WTC11 (cell line): ENCODE data around the gene ZNF248.

ENCODE experiments used
- CDX4 ChIP-seq: fragments of 250-450 bp; sonication (Bioruptor Pico); IDR thresholded peaks from 2 replicates; pipeline ENCODE4 v1.9.0; 2021; ENCODE audit warnings: moderate library complexity, mild to moderate bottlenecking, inconsistent platforms, borderline replicate concordance
- CREM ChIP-seq: sonication (generic); formaldehyde crosslinking; IDR thresholded peaks from 2 replicates; pipeline ENCODE4 v1.8.1; 2022; ENCODE audit warnings: mild to moderate bottlenecking, missing genetic modification reagents, moderate library complexity
- CTCF ChIP-seq: fragments of 200-600 bp; IDR thresholded peaks from 2 replicates; pipeline ENCODE4 v1.8.0; 2022; ENCODE audit warnings: antibody characterized with exemption
- JUN ChIP-seq: sonication (generic); formaldehyde crosslinking; IDR thresholded peaks from 2 replicates; pipeline ENCODE4 v1.8.0; 2023; ENCODE audit warnings: mild to moderate bottlenecking, missing genetic modification reagents
- NFYB ChIP-seq: sonication (generic); formaldehyde crosslinking; conservative IDR thresholded peaks from 2 replicates; pipeline ENCODE4 v1.8.0; 2022; ENCODE audit warnings: low read depth, missing genetic modification reagents
- TEAD4 ChIP-seq: sonication (generic); formaldehyde crosslinking; IDR thresholded peaks from 2 replicates; pipeline ENCODE4 v1.8.0; 2022; ENCODE audit warnings: mild to moderate bottlenecking, missing genetic modification reagents

DNA sequence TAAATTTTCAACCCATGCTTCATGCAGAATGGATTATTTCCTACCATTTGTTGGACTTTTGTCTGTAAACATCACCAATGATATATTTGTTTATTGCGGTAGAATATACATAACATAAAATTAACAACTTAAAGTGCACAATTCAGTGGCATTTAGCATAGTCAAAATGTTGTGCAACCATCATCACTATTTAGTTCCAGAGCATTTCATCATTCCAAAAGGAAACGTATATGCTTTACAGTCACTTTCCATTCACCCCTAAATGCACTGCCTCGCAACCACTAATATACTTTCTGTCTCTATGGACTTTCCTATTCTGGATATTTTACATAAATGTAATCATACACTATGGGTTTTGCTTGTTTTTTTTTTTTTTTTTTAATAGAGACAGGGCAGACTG is 11.4 kb upstream of the ZNF248 start:
- TF ChIP-seq NFYB (CRISPR knock-in tag) (no peak), TEAD4 (no peak), CTCF (no peak), JUN (CRISPR knock-in tag) (no peak), CDX4 (CRISPR knock-in tag) (no peak), CREM (no peak)
